ENCODE results near the gene CD38.
"Not testable (repeated sequence)": the region's sequence is repeated elsewhere in the genome, so short reads cannot be mapped to it uniquely, and the experiment has no call there.

- not testable (repeated sequence) for TF ChIP-seq TBX3 (IDR thresholded peaks at IDR 0.05; ENCODE audit: borderline replicate concordance); MAFK (conservative IDR thresholded peaks at IDR 0.05 in 1 of 2, IDR thresholded peaks at IDR 0.05 in 1 of 2; ENCODE audit: low read length in 2 of 2); ZBTB49 (CRISPR knock-in tag; IDR thresholded peaks at IDR 0.05; ENCODE audit: borderline replicate concordance); FOSL1 (CRISPR knock-in tag; IDR thresholded peaks at IDR 0.05; ENCODE audit: borderline replicate concordance); NCOR1 (IDR thresholded peaks at IDR 0.05; ENCODE audit: borderline replicate concordance, low read length); ZNF883 (CRISPR knock-in tag; IDR thresholded peaks at IDR 0.05; ENCODE audit: not compliant biosample characterization); CEBPB (IDR thresholded peaks at IDR 0.05; ENCODE audit: borderline replicate concordance, low read depth, low read length); CTCF (CRISPR knock-in tag; IDR thresholded peaks at IDR 0.05)
Observed at GRCh38 chr4:15861198-15861597, 83.1 kb downstream of the CD38 start.
